GM18858 (cell line): Measurements from ENCODE around the gene LSM8.
"Not testable (repeated sequence)": the region's sequence is repeated elsewhere in the genome, so short reads cannot be mapped to it uniquely, and the experiment has no call there.

Source experiments
- ATAC-seq: cut with Tn5 transposase; IDR thresholded peaks from one replicate; pipeline ENCODE4 v1.9.1; 2021; ENCODE audit not compliant: unreplicated experiment

Gene LSM8

DNA sequence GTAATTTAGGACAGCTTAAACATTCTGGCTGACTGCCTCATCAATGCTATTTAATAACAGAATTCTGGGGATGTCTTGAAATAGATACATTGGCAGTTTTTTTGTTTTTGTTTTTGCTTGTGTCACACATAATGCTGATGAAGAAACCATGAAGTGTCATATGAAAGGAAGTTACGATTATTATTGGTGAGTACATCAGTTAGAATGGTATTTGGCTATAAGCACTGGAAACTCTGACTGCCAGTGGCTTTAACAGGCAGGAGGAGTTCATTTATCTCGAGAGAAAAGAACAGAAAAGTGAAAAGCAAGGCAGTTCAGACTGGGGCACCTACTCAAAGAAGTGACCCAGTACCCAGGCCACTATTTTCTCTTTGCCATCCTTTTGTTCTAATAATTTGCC, 18.1 kb downstream of the LSM8 start:
- no peak for ATAC-seq

DNA sequence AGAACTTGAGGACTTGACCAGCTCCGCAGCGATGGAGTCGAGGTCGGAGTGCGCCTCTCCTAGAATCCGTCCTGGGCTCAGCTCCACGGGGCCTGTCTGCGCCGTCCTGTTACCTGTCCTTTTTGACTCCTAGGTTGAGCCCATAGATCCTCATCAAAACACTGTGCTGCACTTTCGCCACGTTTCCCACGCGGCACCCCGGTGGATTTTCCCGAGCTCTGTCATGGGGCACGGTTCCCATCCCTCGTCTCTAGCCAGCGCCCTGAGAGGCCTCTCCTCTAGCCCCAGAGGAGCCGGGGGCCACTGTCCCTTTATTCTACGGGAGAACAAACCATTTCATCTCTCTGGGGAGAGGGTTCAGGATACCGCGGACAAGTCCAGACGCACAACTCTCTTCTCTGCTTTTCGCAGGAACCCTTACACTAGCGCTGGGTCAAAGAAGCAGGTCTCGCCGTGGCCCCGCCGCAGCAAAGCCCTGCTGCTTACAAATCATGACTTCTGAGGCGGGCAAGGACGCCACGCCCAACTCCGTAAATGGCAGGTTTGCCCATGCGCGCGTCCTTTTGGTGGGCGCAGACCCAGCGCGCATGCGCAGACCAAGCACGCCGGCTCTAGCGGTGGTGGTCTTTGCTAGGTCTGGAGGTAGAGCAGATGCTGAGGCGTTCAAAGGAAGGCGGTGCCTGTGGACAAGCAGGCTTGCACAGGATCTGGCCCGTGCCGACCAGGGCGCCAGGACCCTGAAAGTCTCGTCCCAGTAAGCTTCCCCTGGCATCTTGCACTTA, 30.3 kb downstream of the LSM8 start:
- peak; percentile 92 for ATAC-seq

DNA sequence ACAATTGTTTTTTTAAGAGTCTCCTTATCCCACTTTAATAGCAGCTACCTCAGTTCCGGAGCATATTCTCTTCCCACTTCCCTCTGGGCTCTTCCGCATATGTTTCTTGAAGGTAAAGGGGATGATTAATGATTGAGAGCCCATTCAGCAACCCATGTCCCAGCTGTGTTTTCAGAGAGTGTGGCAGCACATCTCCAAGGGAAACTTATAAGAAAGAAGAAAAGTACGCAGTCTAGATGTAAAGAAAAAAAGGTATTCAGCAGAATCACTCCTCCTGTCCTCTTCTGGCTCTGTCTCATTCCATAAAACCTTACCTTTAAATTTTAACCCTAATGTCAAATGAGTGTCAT, 30.8 kb downstream of the LSM8 start:
- ATAC-seq = no peak

DNA sequence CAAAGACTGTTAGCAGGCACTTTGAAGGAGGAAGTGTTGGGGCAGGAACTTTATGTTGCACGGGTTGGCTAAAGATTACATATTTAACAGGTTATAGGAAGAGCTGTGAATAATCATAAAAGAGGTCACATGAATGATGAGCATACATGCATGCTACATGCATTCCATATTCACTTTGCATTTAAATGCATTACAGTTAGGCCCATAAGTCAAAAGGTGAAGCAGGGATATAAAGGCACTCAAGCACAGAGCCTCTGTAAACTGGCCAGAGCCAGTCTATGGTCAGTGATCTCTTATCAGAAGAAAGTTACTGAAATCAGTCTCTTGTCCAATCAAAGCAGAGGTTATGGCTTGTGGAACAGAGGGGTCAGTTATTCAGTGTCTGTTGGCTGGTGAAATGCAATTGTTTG, 33.3 kb downstream of the LSM8 start:
- ATAC-seq = no peak

DNA sequence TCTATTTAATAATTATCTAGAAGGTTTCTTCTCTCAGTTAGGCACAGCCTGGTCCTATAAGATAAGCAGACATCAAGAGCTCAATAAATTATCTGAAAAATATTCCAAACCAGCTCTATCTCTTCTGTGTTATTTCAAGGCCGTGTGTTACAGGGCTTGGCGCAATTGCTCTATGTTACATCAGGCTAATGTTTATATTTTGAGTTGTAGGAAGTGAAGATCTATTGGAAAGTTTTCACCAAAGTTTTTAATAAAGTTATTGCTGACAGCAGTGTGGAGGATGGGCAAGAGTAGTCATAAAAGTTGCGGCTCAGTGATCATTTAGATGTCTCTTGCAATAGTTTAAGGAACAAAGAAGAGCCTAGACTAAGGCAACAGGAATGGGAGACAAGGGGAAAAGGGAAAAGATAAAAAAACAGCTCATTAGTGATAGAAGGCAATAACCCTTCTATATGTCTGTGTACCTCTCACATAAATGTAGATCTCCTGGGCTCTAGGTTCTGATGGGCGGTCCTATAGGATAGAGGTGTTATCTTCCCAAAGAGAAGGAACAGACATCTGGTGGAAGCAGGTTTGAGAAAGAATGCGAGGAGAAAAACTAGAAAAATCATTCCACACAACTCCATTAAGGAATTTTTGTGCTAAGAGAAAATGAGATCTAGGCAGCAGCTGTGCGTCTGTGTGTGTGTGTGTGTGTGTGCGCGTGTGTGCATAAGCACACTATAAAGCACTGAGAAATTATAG, 34.6 kb downstream of the LSM8 start:
- ATAC-seq = no peak

DNA sequence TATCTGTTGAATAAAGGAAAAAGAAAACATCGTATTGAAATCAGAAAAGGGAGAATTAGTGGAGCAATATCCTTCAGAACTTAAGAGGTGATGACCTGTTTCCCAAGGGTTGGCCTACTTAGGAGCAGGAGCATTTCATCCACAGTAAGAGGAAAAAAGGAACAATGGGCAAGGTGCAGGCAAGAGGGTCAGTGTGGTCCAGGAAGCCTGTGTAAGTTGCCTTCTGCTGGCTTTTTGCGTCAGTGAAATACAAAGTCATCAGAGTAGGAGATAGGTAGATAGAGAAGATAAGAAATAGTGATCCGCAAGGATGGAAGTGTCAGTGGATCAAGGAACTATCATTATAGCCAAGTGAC, 35.2 kb downstream of the LSM8 start:
- ATAC-seq = no peak

DNA sequence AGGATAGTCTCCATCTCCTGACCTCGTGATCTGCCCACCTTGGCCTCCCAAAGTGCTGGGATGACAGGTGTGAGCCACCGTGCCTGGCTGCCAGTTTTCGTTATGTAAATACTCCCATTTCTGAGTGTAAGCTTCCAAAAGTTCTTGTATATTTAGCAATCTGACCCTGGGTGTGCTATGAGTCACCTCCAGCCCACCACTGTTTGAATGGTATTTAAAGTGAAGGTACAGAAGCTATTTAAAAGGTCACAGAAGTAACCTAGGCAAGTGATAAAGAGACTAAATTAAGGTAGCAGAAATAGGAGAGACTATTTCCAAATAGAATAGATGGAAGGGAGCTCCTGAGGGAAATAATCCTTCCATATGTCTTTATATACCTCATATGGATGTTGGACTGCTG, 36.6 kb downstream of the LSM8 start:
- ATAC-seq = no peak

DNA sequence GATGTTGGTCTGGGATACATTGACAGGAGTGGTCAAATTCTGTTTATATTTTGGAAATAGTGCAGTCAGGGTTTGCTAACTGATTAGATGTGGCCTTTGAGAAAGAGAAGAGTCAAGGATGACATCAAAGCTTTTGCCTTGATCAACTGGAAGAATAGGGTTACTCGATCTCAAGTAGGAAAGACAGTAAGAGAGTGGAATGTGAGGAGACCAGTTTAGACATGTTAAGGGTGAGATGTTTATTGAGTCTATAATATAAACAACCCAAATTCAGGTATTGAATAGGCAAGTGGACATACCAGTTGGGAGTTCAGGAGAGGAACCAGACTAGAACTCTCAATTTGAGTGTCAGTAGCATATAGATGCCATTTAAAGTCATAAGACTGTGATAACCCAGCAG, 38.6 kb downstream of the LSM8 start:
- no peak for ATAC-seq

DNA sequence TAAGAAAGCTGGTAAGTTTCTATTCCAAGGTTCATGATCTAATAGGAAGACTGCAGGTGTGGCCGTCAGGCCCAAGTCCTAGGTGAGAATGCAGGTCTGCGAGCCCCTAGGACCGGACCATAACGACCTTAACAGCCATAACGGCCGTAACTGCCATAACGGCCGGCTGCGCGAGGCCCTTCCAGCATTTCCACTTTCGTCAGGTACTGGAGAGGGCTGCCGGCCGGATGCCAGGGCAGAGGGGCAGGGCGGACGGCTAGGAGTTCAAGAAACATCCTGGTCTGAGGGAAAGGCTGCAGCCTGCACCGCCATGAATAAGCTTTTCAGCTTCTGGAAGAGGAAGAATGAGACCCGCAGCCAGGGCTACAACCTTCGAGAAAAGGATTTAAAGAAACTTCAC, 40.6 kb downstream of the LSM8 start, which contains the start of gene ANKRD7:
ANKRD7 (plus strand) TSS at position 184 of the 400 bp plus-strand sequence; CDS start at position 311, 127 bp downstream.
- no peak for ATAC-seq

DNA sequence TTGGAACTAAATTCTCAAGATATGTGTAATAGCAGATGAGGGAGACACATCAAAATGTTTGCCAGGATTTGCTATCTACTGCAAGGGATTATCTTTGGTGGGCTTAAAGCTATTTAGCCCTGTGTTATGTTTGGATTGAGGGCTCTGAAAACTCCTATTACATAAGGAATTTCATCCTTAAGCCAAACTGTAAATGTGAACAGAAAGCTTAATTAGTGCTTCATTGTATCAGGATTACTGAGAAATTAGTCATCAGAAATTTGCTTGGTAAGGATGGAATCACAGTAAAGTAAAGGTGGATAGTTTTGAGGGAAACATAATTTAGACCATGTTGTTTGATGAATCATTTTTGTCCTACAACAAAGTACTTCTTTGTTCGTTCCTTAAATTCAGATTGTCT, 48.9 kb downstream of the LSM8 start:
- no peak for ATAC-seq

DNA sequence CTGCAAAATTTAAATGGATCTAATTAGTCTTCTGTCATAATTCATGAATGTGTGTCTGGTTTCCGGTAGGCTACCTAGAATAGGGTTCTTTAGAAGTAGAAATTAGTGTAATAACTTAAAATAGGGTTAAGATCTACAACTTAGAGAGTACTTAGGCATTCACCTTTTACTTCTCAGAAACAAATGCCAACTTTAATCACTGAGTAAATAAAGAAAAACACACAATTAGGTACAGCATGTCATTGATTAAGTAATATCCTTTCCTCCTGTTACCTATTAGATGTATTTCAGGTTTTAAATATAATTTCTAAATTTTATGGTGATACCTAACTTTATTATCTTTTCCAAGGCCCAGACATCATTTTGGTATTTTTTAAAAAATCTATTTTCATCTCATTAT, 49.8 kb downstream of the LSM8 start:
- ATAC-seq = no peak

DNA sequence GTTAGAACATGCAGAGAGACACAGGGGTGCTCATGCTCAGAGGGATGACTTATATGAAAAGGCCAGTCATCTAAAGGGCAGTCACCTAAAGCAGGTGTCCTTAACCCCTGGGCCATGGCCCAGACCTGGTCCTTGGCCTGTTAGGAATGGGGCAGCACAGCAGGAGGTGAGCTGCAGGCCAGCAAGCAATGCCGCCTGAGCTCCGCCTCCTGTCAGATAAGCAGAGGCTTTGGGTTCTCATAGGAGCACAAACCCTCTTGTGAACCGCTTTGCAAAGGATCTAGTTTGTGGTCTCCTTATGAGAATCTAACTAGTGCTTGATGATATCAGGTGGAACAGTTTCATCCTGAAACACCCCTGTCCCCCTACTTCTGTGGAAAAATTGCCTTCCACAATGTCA, 55.0 kb downstream of the LSM8 start:
- no peak for ATAC-seq

DNA sequence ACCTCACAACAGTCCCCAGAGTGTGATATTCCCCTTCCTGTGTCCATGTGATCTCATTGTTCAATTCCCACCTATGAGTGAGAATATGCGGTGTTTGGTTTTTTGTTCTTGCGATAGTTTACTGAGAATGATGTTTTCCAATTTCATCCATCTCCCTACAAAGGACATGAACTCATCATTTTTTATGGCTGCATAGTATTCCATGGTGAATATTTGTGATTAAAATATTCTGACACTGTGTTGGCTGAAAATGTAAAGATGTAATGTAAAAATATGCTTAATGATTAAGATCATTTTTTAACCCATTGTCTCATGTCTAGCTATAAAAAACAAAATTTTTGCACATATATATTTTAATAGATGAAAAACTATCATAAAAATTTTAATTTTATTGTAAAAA, 56.4 kb downstream of the LSM8 start:
- ATAC-seq = not testable (repeated sequence)
